Mucosa of stomach (tissue), 1 donor: Measurements from ENCODE around the gene CLEC17A.
A peak's percentile ranks its signal among the peaks of the same experiment; 100 is the strongest.
"Not testable (repeated sequence)": the region's sequence is repeated elsewhere in the genome, so short reads cannot be mapped to it uniquely, and the experiment has no call there.

Experiments
- H3K27me3 ChIP-seq: one replicate; pipeline ENCODE4 v1.7.0; 2013; ENCODE audit warnings: mild to moderate bottlenecking, low read length; ENCODE audit not compliant: control insufficient read depth, insufficient read depth
- H3K36me3 ChIP-seq: one replicate; pipeline ENCODE4 v1.7.0; 2013; ENCODE audit warnings: low read length; ENCODE audit not compliant: control insufficient read depth, insufficient read depth
- H3K4me1 ChIP-seq: one replicate; pipeline ENCODE4 v1.7.0; 2013; ENCODE audit warnings: mild to moderate bottlenecking, low read length; ENCODE audit not compliant: control insufficient read depth, insufficient read depth
- H3K4me3 ChIP-seq: one replicate; pipeline ENCODE4 v1.7.0; 2013; ENCODE audit warnings: low read length
- H3K9ac ChIP-seq: one replicate; pipeline ENCODE4 v1.7.0; 2013; ENCODE audit warnings: mild to moderate bottlenecking, low read length, moderate library complexity
- H3K9me3 ChIP-seq: one replicate; pipeline ENCODE4 v1.7.0; 2013; ENCODE audit warnings: mild to moderate bottlenecking, low read length, moderate library complexity; ENCODE audit not compliant: control insufficient read depth
- donor health status: Pancreatic carcinoma.

CLEC17A gene

DNA sequence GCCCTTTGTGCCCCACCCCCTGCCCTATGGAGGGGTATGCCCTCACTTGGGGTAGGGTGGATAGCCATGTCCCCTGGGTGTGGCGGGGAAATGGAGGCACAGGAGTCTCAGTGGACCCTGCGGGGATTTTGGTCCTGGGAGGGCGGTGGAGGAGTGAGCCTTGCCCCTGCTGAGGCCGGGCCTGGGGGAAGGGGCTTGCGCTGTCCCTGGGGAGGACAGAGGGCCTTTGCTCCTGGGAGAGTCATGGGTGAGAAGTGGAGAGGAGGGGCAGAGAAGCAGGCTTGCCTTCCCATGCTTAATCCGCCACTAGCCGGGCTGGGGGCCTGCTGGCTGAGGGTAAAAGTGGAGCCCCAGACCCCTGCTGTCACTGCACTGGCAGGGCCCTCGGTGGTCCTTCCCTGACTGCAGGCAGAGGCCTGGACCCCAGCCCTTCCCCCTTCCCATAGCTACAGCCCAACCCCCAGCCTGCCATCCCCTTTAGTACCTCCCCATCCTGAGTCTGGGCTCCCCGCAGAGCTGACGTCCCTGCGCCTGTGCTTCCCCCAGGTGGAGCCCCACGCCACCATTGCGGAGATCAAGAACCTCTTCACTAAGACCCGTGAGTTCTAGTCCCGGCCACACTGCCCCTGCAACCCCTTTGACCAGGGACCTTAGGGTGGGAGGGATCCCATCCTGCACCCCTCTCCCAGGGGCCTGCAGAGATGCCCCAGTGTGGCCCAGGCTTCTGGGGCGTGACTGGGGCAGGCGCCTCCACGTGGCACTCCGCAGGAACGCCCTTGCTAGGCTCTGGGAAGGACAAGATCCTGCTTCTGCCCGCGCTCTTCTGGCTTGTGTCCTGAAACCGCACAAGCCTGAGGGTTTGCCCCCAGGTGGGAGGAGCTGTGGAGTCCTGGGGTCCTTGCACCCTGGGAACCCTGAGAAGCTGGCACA is 20.0 kb upstream of the CLEC17A start:
- Histone ChIP-seq H3K36me3 (no peaks in the 10 kb centered on the region), H3K4me3 (no peak overlapping the region), H3K4me1 (peaks cover 10% of the 10 kb centered on the region), H3K27me3 (no peaks in the 10 kb centered on the region), H3K9ac (peak overlapping the region; percentile 12), H3K9me3 (no peaks in the 10 kb centered on the region)

- no peaks in the 10 kb centered on the region for H3K27me3 ChIP-seq
- no peaks in the 10 kb centered on the region for H3K9me3 ChIP-seq
- H3K36me3 ChIP-seq, result no peaks in the 10 kb centered on the region
- no peak overlapping the region for H3K4me3 ChIP-seq
- no peak overlapping the region for H3K9ac ChIP-seq
- peaks cover 10% of the 10 kb centered on the region for H3K4me1 ChIP-seq
These were observed 19.3 kb upstream of the CLEC17A start for GRCh38 chr19:14563590-14563926.

DNA sequence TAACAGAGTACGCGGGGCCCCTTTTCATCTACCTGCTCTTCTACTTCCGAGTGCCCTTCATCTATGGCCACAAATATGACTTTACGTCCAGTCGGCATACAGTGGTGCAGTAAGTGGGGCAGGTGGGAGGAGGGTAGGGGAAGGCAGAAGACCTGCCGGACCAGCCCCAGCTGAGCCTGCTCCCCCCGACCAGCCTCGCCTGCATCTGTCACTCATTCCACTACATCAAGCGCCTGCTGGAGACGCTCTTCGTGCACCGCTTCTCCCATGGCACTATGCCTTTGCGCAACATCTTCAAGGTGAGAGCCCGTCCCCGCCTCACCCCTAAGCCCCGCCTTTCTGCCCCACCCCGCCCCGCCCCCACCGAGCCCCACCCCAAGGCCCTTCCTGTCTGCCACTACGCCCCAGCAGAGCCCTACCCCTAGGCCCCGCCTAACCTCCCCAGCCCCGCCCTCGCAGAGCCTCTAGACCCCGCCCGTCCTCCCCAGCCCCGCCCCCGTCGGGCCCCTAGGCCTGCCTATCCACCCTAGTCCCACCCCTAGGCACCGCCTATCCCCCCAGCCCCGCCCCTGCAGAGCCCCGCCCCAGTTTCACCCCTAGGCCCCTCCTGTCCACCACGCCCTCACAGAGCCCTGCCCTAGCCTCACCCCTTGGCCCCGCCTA is 18.8 kb upstream of the CLEC17A start:
- no peaks in the 10 kb centered on the region for H3K36me3 ChIP-seq
- no peak overlapping the region for H3K9ac ChIP-seq
- H3K4me1 ChIP-seq, result peaks cover 10% of the 10 kb centered on the region
- no peak overlapping the region for H3K4me3 ChIP-seq
- no peaks in the 10 kb centered on the region for H3K9me3 ChIP-seq
- no peaks in the 10 kb centered on the region for H3K27me3 ChIP-seq

GRCh38 chr19:14564652-14565297 is 18.1 kb upstream of the CLEC17A start:
- H3K9me3 ChIP-seq, H3K27me3 ChIP-seq, H3K36me3 ChIP-seq, H3K9ac ChIP-seq, H3K4me3 ChIP-seq: not testable (repeated sequence)
- peaks cover 16% of the 10 kb centered on the region for H3K4me1 ChIP-seq

DNA sequence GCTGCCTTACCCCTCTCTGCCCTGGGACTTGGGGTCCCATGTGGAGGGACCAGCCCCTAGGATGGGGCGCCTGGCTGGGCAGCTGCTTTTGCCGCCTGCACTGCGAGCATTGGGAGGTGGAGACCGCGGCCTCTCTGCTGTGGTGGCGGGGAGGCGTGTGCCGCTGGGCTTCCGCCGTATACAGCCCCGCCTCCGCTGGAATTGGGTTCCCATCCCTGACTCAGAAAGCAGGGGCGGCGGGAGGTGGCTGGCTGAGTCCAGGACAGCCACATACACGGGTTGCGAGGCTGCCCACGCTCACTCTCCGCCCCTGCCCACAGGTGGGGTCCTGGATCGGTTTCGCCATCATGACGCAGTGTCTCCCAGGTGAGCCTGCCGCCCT is 17.6 kb upstream of the CLEC17A start:
- Histone ChIP-seq H3K36me3 (no peaks in the 10 kb centered on the region), H3K9ac (no peak overlapping the region), H3K9me3 (no peaks in the 10 kb centered on the region), H3K4me1 (peaks cover 17% of the 10 kb centered on the region), H3K4me3 (no peak overlapping the region), H3K27me3 (no peaks in the 10 kb centered on the region)

DNA sequence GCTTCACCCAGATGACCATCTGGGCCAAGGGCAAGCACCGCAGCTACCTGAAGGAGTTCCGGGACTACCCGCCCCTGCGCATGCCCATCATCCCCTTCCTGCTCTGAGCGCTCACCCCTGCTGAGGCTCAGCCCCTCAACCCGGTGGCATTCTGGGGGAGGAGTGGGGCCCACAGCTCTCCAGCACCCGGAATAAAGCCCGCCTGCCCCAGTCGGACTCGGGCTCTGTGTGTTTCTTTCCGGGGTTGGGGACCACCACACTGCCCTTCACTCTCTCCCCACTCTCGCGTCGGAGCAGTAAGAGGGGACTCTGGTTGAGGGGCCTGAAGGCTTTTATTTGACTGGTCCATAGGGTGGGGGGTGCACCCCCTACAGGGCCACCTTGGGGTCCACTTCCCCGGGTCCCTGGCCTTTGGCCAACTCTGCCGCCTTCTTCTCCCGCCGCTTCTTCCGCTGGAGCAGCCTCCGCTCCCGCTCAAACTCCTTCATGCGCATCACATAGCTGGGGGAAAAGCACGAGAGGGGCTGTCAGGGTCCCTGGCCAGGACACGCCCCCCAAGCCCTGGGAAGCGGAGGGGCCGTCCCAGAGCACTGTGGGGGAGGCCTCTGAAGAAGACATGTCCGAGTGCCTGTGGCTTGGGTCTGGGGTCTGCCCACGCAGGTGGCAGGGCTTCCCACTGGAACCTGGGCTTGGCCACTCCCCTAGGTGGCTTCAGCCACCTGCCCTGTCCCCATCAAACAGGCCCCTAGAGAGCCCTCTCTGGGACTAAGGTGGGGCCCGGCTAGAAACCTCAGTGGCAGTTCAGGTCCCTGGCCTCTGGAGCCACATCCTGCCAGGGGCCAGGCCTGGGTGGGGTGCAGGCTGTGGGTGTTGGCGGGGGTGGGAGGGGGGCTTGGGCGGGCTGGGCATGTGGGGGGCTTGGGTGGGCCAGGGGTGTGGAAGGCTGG is 16.8 kb upstream of the CLEC17A start:
- peaks cover 24% of the 10 kb centered on the region for H3K4me1 ChIP-seq
- H3K27me3 ChIP-seq, result no peaks in the 10 kb centered on the region
- no peaks in the 10 kb centered on the region for H3K36me3 ChIP-seq
- H3K9me3 ChIP-seq, result no peaks in the 10 kb centered on the region
- no peak overlapping the region for H3K9ac ChIP-seq
- no peak overlapping the region for H3K4me3 ChIP-seq

GRCh38 chr19:14566712-14567077 is 16.2 kb upstream of the CLEC17A start:
- no peak overlapping the region for H3K4me3 ChIP-seq

GRCh38 chr19:14567079-14567478 is 15.8 kb upstream of the CLEC17A start:
- Histone ChIP-seq H3K4me3 (no peak overlapping the region), H3K9me3 (no peaks in the 10 kb centered on the region), H3K4me1 (peaks cover 20% of the 10 kb centered on the region), H3K36me3 (no peaks in the 10 kb centered on the region), H3K27me3 (no peaks in the 10 kb centered on the region), H3K9ac (no peak overlapping the region)

More at GRCh38 chr19:14566712-14567077, 16.2 kb upstream of the CLEC17A start:
- Histone ChIP-seq H3K36me3 (no peaks in the 10 kb centered on the region), H3K4me1 (peaks cover 21% of the 10 kb centered on the region), H3K9ac (no peak overlapping the region), H3K9me3 (no peaks in the 10 kb centered on the region), H3K27me3 (no peaks in the 10 kb centered on the region)

GRCh38 chr19:14570864-14571527 is 11.9 kb upstream of the CLEC17A start:
- Histone ChIP-seq H3K9ac (peak overlapping the region; percentile 92), H3K36me3 (no peaks in the 10 kb centered on the region), H3K4me3 (peak overlapping the region; percentile 99), H3K4me1 (peaks cover 20% of the 10 kb centered on the region), H3K9me3 (no peaks in the 10 kb centered on the region), H3K27me3 (no peaks in the 10 kb centered on the region)

DNA sequence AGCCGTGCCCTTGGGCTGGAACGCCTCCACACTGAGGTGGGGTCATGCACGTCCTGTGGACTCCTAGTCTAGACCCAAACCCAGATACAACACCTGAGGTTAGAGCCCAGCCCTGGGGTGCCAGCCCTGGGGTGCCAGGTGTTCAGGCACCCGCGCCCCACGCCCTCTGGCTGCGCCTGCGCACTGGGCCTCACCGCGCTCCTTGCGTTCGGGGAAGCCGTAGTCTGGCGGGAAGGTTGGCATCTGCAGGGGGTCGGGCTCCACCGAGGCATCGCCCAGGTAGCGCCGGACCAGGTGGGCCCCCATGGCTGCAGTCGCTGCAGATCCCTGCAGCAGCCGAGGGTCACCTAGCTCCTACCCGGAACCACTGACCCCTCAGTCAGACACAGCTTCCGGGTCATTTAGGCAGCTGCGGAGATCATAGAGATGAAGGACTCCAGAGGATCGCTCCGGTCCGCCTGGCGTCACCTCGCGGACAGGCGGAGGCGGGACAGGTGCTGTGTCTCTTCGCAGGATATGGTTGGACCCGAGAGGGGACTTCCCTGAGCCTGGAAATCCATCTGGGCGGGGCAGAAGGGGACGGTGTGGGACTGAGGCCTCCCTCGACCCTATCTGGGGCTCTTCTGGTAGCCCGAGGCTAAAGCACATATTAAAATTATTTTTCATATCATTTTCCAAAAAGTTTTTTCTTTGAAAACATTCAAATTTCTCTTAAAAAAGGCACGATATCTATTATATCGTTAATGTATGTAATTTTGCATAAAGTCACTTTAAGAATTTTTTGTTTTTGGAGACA is 11.0 kb upstream of the CLEC17A start, which contains the start of gene NDUFB7:
NDUFB7 (minus strand) TSS at position 372 of the 796 bp plus-strand sequence; CDS start at position 306, 66 bp downstream.
- Histone ChIP-seq H3K27me3 (no peaks in the 10 kb centered on the region), H3K9ac (peak within 1 kb of the TSS; percentile 92), H3K4me3 (peak within 1 kb of the TSS; percentile 99), H3K4me1 (peaks cover 20% of the 10 kb centered on the region), H3K9me3 (no peaks in the 10 kb centered on the region), H3K36me3 (no peaks in the 10 kb centered on the region)
